Measurements from ENCODE around the gene C2CD2L. TPM values are rescaled to one million over a fixed set of nuclear protein-coding genes. Genes with fewer than 3 reads are reported as not detected.

Gene C2CD2L
- total and polyA plus RNA-seq, 2 of the 13 experiments (the other 11 are each of a cell fraction or from before 2014, with no cell fraction given) = 3.7 to 5.5 TPM

- TF ChIP-seq MED13 (CRISPR knock-in tag; IDR thresholded peaks at IDR 0.05) = no peak
- no peak for TF ChIP-seq CHD2 (IDR thresholded peaks at IDR 0.05; ENCODE audit: low read depth, low read length)
- TF ChIP-seq SATB2 (CRISPR knock-in tag; IDR thresholded peaks at IDR 0.05) = no peak
- TF ChIP-seq POGK (CRISPR knock-in tag; conservative IDR thresholded peaks at IDR 0.05) = peak; percentile 60; the same call in 1 of the 2 replicates
- TF ChIP-seq ZGPAT (CRISPR knock-in tag; IDR thresholded peaks at IDR 0.05) = peak; percentile 94
- no peak for TF ChIP-seq NFAT5 (CRISPR knock-in tag; IDR thresholded peaks at IDR 0.05)
- no peak for TF ChIP-seq PHF5A (CRISPR knock-in tag; IDR thresholded peaks at IDR 0.05; ENCODE audit: low read depth, unreplicated experiment)
- TF ChIP-seq PHB2 (IDR thresholded peaks at IDR 0.05; ENCODE audit: partially characterized antibody) = no peak
- peak; percentile 46; the same call in 1 of the 2 replicates for TF ChIP-seq ZNF558 (CRISPR knock-in tag; IDR thresholded peaks at IDR 0.05; ENCODE audit: borderline replicate concordance)
- 0 out of 2 replicates have a peak, but pooled peaks have one; percentile 39 for TF ChIP-seq RERE (CRISPR knock-in tag; IDR thresholded peaks at IDR 0.05; ENCODE audit: low read depth)
- TF ChIP-seq MED8 (CRISPR knock-in tag; IDR thresholded peaks at IDR 0.05; ENCODE audit: insufficient replicate concordance) = no peak
- no peak for TF ChIP-seq GLI4 (CRISPR knock-in tag; IDR thresholded peaks at IDR 0.05; ENCODE audit: borderline replicate concordance)
- TF ChIP-seq KLF16 (CRISPR knock-in tag; IDR thresholded peaks at IDR 0.05) = peak in 1 of 2 experiments; percentile 87; a peak in 2 of 4 replicates
- no peak for TF ChIP-seq SMARCE1 (IDR thresholded peaks at IDR 0.05; ENCODE audit: borderline replicate concordance)
These were observed 39.5 kb upstream of the C2CD2L start, which contains the start of gene VPS11 (continued) for GRCh38 chr11:119067371-119068222.

Measured in HepG2 (cell line).